Measurements from ENCODE around the gene MRPL53. TPM values are rescaled to one million over a fixed set of nuclear protein-coding genes. Genes with fewer than 3 reads are reported as not detected.

Gene MRPL53
- total RNA-seq, result 100 to 1,000 TPM; 116 to 157 (median 131) TPM
- polyA plus RNA-seq, result 107 TPM
- long read RNA-seq, donor 1, transcript MRPL53-201 (3 exons, 1,162 nt), result major isoform, 36 of 43 reads
- long read RNA-seq, donor 1, partial matches to known transcripts, result 0 of 43 reads
- long read RNA-seq, donor 1, other reads (novel, unspliced or antisense), result 0 of 43 reads
- long read RNA-seq, donor 2, transcript MRPL53-201 (3 exons, 1,162 nt), result major isoform, 47 of 67 reads
- long read RNA-seq, donor 2, partial matches to known transcripts, result 18 of 67 reads
- long read RNA-seq, donor 2, other reads (novel, unspliced or antisense), result 0 of 67 reads
- long read RNA-seq, donor 3, transcript MRPL53-201 (3 exons, 1,162 nt), result major isoform, 16 of 23 reads
- long read RNA-seq, donor 3, partial matches to known transcripts, result 5 of 23 reads
- long read RNA-seq, donor 3, other reads (novel, unspliced or antisense), result 0 of 23 reads
- long read RNA-seq, donor 4, transcript MRPL53-201 (3 exons, 1,162 nt), result major isoform, 33 of 45 reads
- long read RNA-seq, donor 4, partial matches to known transcripts, result 8 of 45 reads
- long read RNA-seq, donor 4, other reads (novel, unspliced or antisense), result 1 of 45 reads

DNA sequence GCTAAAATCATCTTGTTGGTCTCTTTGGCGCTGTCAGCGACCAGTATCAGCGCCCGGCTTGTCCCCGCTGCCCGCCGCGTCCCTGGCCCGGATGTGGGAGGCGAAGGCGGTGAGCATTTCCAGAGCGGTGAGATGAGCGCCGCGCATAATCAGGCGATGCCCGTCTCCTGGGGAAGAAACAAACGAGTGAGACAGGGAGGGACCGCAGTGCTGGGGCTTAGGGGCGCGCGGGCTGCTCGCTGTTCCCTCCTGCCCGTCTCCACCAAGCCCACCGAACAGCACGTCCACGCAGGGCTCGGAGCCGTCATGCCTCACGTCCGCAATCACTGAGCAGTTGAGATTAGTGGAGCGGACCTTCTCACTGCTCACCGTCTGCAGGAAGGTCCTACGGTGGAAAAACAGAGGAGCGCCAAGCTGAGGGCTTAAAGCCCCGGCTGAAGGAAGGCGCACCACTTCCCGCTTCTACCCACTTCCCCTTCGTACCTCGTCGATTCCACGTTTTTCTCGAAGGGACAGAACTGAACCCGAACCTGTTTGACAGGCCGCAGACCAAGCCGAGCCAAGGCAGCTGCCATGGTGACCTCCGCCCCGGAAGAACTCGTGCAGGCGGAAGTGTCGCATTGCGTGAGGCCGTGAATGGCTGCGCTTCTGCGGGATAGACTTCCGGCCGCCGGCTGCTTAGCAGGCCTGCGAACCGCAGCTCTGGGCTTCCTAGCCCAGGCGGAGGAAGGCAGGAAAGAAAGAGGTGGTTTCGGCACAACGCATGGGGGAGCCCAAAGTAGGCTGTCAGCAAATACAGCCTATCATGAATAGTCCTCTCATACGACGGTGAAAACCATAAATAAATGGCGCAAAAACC is at the start of gene MRPL53:
Gene MRPL53, minus strand, starts transcription at position 595 of the 859 bp plus-strand sequence. Its CDS starts 20 bp downstream, at position 575.
- no peaks in the 10 kb centered on the region for H3K9me3 ChIP-seq (ENCODE audit: control insufficient read depth, low read length)
- DNase-seq (peak; percentile 95 to 98 (median 98)), ATAC-seq (peak; percentile 95)
- H3K4me1 ChIP-seq (ENCODE audit: control insufficient read depth, insufficient read depth, low read length), result peaks cover 4% of the 10 kb centered on the region
- WGBS, result under 1% methylated on average over 66 of the region's 66 CpGs
- H3K27ac ChIP-seq (ENCODE audit: low read length), result peak within 1 kb of the TSS; percentile 83
- intact Hi-C loops (cut with DNase I), result no loop called here
- no peaks in the 10 kb centered on the region for H3K27me3 ChIP-seq (ENCODE audit: control insufficient read depth, insufficient read depth)
- H3K4me3 ChIP-seq (ENCODE audit: low read length), result peak within 1 kb of the TSS; percentile 55

DNA sequence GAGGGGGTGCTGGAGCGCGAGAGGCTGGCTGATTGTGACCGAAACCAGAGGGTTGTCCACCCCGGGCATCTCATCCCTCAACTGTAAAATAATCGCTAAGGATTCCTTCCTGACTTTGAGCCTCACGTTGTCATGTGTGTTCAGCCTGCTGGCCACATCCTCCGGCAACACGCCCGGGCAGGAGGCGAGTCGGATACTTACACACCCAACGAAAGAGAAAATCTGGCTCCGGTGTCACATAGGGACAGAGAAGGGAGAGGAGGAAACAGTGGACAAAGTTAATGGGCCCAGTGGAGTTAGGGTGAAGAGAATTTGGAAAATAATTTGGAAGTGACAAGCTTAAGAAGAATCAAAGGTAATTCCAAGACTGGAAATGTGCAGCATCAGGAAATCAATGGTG is 44.2 kb upstream of the MRPL53 start:
- ATAC-seq, result no peak
- DNase-seq, result no peak
- no peaks in the 10 kb centered on the region for H3K27me3 ChIP-seq (ENCODE audit: control insufficient read depth, insufficient read depth)
- H3K27ac ChIP-seq (ENCODE audit: low read length), result no peak overlapping the region
- intact Hi-C loops (cut with DNase I), result no loop called here
- peaks cover 2% of the 10 kb centered on the region for H3K4me1 ChIP-seq (ENCODE audit: control insufficient read depth, insufficient read depth, low read length)
- H3K9me3 ChIP-seq (ENCODE audit: control insufficient read depth, low read length), result no peaks in the 10 kb centered on the region
- H3K4me3 ChIP-seq (ENCODE audit: low read length), result no peak overlapping the region
- WGBS, result 65% methylated on average over 13 of the region's 13 CpGs

- Histone ChIP-seq H3K9me3 (ENCODE audit: control insufficient read depth, low read length) (no peaks in the 10 kb centered on the region), H3K27ac (ENCODE audit: low read length) (no peak overlapping the region), H3K4me3 (ENCODE audit: low read length) (peak overlapping the region; percentile 12), H3K27me3 (ENCODE audit: control insufficient read depth, insufficient read depth) (no peaks in the 10 kb centered on the region), H3K4me1 (ENCODE audit: control insufficient read depth, insufficient read depth, low read length) (peaks cover 2% of the 10 kb centered on the region)
- intact Hi-C loops (cut with DNase I), result no loop called here
- ATAC-seq (peak; percentile 80 to 84), DNase-seq (peak; percentile 69 to 89 (median 86))
- WGBS, result 2% methylated on average over 72 of the region's 72 CpGs
Measured at GRCh38 chr2:74515981-74516633, 43.6 kb upstream of the MRPL53 start.

DNA sequence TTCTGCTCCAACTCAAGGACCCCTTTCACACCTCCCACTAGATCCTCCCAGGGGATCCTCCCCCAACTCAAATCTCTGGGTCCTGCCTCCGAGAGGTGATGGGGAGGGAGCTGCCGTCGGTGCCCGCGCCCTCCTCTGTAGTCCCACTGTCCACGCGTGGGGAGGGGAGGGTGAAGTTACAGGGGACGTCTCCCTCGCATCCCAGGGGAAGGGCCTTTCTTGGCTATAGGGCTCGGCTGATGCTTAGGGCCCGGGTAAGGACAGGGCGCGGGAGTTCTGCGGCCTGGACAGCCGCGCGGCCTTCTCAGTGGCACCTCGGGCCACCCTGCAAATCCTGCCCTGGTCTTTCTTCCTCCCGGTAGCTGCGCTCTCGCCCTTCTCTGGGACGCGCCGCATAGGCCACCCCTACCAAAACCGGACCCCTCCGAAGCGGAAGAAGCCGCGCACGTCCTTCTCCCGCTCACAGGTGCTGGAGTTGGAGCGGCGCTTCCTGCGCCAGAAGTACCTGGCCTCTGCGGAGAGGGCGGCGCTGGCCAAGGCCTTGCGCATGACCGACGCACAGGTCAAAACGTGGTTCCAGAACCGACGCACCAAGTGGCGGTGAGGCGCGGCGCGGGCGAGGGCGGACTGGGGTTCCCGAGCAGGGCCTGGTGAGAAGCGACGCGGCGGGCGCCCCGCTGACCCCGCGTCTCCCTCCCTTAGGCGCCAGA is 42.9 kb upstream of the MRPL53 start:
- 5% methylated on average over 60 of the region's 60 CpGs for WGBS
- no peaks in the 10 kb centered on the region for H3K9me3 ChIP-seq (ENCODE audit: control insufficient read depth, low read length)
- H3K27ac ChIP-seq (ENCODE audit: low read length), result no peak overlapping the region
- ATAC-seq (peak in 1 of 2 donors; percentile 15), DNase-seq (peak in 1 of 3 donors; percentile 25)
- peak overlapping the region; percentile 12 for H3K4me3 ChIP-seq (ENCODE audit: low read length)
- peaks cover 2% of the 10 kb centered on the region for H3K4me1 ChIP-seq (ENCODE audit: control insufficient read depth, insufficient read depth, low read length)
- intact Hi-C loops (cut with DNase I), result no loop called here
- H3K27me3 ChIP-seq (ENCODE audit: control insufficient read depth, insufficient read depth), result no peaks in the 10 kb centered on the region

DNA sequence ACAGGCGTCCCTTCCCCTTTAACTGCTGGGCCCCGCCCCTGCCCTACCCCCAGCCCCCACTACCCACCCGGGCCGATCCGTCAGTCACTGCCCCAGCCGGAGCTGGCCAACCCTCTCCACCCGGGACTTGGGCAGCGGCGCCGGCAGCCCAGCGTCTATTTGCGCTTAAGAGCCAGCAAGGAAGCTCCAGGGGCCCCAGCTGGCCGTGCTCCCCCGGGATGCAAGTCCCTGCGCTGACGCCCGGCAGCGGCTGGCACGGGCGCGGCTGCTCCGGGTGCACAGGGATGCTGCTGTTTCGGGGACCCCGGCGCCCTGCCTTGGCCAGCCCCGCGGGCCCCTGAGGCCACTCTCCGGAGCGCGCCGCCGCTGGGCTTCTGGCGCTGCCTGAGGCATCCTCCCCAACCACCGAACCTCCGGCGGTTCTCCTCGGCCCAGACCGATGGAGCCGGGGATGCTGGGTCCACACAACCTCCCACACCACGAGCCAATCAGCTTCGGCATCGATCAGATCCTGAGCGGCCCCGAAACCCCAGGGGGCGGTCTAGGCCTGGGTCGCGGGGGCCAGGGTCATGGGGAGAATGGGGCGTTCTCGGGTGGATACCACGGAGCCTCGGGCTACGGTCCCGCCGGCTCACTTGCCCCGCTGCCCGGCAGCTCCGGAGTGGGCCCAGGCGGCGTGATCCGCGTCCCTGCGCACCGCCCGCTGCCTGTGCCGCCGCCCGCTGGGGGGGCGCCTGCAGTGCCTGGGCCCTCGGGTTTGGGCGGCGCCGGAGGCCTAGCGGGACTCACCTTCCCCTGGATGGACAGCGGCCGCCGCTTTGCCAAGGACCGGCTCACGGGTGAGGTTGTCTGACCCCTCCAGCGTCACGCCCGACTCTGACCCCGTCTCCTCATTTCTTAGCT is 42.1 kb upstream of the MRPL53 start, which contains the start of gene TLX2:
Gene TLX2, plus strand, starts transcription at position 83 of the 903 bp plus-strand sequence. Its CDS starts 357 bp downstream, at position 440.
- WGBS, result 4% methylated on average over 82 of the region's 82 CpGs
- peak in 1 of 3 donors; percentile 44 for DNase-seq
- Histone ChIP-seq H3K4me3 (ENCODE audit: low read length) (no peak within 1 kb of the TSS), H3K9me3 (ENCODE audit: control insufficient read depth, low read length) (no peaks in the 10 kb centered on the region), H3K4me1 (ENCODE audit: control insufficient read depth, insufficient read depth, low read length) (peaks cover 2% of the 10 kb centered on the region), H3K27ac (ENCODE audit: low read length) (no peak within 1 kb of the TSS), H3K27me3 (ENCODE audit: control insufficient read depth, insufficient read depth) (no peaks in the 10 kb centered on the region)
- intact Hi-C loops (cut with DNase I), result no loop called here
- ATAC-seq, result no peak

DNA sequence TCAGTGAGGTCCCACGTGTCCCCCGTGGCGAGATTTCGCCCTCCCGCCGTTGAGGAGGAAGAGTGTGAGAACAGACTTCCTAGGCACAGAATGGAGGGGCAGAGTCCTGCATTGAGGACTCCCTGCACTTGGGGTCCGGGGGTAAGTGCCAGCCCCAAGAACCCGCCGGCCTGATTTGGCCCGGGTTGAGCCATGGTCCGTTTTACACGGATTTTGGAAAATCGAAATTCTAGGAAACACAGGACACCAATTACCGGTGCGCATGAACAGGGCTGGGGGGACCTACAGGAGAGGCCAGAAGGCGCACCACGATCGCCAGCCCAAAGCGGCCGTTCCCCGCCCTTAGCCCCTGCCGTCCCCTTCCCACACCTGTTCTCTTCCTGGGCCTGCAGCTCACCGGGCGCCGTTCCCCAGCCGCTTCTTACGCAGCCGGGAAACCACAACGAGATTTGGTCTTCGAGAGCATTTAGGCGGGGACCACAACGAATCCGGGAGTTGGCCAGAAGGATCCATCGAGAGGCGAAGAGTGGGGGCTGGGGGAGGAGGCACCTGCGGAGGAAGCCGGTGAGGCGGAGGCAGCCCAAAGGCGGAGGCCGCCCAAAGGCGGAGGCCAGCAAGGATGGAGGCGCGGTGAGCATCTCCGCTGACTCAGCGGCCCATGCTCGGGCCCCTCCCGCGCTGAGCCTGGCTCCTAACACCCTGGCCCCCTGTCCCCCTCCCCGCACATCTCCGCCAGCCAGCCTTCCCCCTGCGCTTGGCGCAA is 41.3 kb upstream of the MRPL53 start:
- no peak overlapping the region for H3K4me3 ChIP-seq (ENCODE audit: low read length)
- H3K27ac ChIP-seq (ENCODE audit: low read length), result no peak overlapping the region
- peaks cover 2% of the 10 kb centered on the region for H3K4me1 ChIP-seq (ENCODE audit: control insufficient read depth, insufficient read depth, low read length)
- ATAC-seq (no peak), DNase-seq (peak in 1 of 3 donors; percentile 36)
- intact Hi-C loops (cut with DNase I), result no loop called here
- no peaks in the 10 kb centered on the region for H3K27me3 ChIP-seq (ENCODE audit: control insufficient read depth, insufficient read depth)
- 5% methylated on average over 52 of the region's 52 CpGs for WGBS
- H3K9me3 ChIP-seq (ENCODE audit: control insufficient read depth, low read length), result no peaks in the 10 kb centered on the region

DNA sequence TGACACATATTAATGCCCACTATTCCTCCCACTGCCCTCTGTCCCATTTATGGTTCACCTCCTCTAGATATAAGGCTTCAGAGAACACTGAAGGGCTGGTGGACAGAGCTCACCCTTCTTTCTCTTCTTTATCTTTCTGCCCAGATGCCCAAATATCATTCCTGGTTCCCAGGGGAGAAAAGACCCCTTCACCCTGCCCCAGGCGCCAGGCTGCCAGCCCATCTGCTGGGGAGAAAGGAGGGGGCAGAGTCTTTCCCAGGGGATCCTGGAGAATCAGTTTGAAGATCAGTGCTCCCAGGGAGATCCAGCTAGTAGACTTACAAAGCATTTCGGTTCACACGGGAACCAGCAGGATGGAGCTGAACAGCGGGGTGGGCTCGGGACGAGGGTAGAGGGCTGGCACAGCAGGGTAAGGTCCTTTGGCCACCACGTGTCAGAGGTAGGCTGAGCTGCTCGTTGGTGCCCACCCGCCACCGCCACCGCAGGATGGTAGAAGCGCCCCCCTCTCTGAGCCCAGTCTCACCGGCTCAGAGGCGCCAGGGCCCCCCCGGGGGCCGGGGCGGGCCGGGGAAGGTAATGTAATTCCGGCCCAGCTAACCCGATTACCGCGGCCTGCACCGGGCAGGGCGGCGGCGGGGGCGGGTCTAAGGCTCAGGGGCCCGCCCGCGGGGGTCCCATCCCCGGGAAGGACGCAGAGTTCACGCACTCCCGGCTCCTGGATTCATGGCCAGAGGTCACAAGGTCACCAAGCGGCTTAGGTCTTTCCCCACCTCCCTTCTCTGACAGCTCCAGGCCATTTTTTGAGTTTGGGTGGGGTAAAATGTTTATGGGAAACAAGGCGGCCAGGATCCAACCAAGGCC is 40.5 kb upstream of the MRPL53 start:
- WGBS, result 8% methylated on average over 36 of the region's 36 CpGs
- ATAC-seq (no peak), DNase-seq (peak in 1 of 3 donors; percentile 23)
- Histone ChIP-seq H3K27me3 (ENCODE audit: control insufficient read depth, insufficient read depth) (no peaks in the 10 kb centered on the region), H3K4me3 (ENCODE audit: low read length) (no peak overlapping the region), H3K4me1 (ENCODE audit: control insufficient read depth, insufficient read depth, low read length) (peaks cover 4% of the 10 kb centered on the region), H3K9me3 (ENCODE audit: control insufficient read depth, low read length) (no peaks in the 10 kb centered on the region), H3K27ac (ENCODE audit: low read length) (no peak overlapping the region)
- intact Hi-C loops (cut with DNase I), result no loop called here

DNA sequence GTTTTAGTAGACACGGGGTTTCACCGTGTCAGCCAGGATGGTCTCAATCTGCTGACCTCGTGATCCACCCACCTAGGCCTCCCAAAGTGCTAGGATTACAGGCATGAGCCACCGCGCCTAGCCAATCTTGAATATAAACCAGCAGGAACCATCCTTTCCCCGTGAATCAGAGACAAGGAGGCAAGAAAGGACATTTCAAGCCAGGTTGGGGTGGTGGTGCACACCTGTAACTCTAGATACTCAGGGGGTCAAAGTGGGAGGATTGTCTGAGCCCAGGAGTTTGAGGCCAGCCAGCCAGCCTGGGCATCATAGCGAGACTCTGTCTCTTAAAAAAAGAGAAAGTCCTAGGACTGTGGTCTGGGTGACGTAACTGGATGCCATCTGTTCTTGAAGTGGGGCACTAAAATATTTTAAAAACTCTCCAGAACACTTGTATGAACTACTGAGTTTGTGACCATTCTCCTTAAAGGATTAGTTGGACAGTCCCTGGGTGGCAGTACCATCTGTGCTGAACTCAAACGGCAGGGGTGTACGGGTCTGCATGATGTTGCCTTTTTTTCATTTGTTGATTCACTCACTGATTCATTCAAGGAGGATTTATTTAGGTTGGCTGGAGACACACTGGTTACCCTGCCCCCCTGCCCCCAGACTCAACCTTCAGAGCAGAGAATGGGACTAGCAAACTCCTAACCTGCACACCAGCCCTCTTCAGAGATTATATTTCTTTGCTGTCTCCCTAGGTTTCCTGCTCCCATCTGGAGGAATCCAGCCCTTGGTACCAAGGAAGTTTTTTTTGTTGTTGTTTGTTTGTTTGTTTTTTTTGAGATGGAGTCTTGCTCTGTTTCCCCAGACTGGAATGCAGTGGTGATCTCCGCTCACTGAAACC is 38.9 kb upstream of the MRPL53 start:
- Histone ChIP-seq H3K27me3 (ENCODE audit: control insufficient read depth, insufficient read depth) (no peaks in the 10 kb centered on the region), H3K27ac (ENCODE audit: low read length) (no peak overlapping the region), H3K4me1 (ENCODE audit: control insufficient read depth, insufficient read depth, low read length) (peaks cover 9% of the 10 kb centered on the region), H3K9me3 (ENCODE audit: control insufficient read depth, low read length) (no peaks in the 10 kb centered on the region), H3K4me3 (ENCODE audit: low read length) (no peak overlapping the region)
- DNase-seq (peak in 1 of 3 donors; percentile 9), ATAC-seq (no peak)
- intact Hi-C loops (cut with DNase I), result no loop called here
- WGBS, result 34% methylated on average over 11 of the region's 11 CpGs

Data from right cardiac atrium (tissue), 5 donors.